Naive thymus-derived CD8-positive, alpha-beta T cell (primary cell): ENCODE measurements around the gene CEP97. TPM values are rescaled to one million over a fixed set of nuclear protein-coding genes. Genes with fewer than 3 reads are reported as not detected.
"Not testable (repeated sequence)": the region's sequence is repeated elsewhere in the genome, so short reads cannot be mapped to it uniquely, and the experiment has no call there.

ENCODE experiments used
- ATAC-seq, 2 donors: fragments of 150-1000 bp; cut with Tn5 transposase in 1 of 2; sonication (Bioruptor Pico), chemical (Tn5 transposase) in 1 of 2; 1 replicate in 1 of 2; 2 replicates in 1 of 2; pipeline ENCODE4 v1.10.0; 2021; ENCODE audit warnings: mild to moderate bottlenecking in 2 of 2, moderate library complexity in 2 of 2
- POLR2A ChIA-PET: fragments of 350-600 bp; sonication (Branson Sonifier 250); formaldehyde crosslinking; loops from one replicate; lab custom pipeline; 2021; ENCODE audit warnings: antibody characterized with exemption; lab: Charles Lee
- DNase-seq, 10 donors: peaks; one replicate each; pipeline versions ENCODE4 v3.0.0 to v3.0.0-alpha.2; 2020 to 2022
- H3K27ac Mint-ChIP-seq, 10 donors: one replicate each; pipeline ENCODE4 v1.8.0; 2020 to 2022; ENCODE audit warnings: mild to moderate bottlenecking in 10 of 10, mixed read lengths in 10 of 10, moderate library complexity in 4 of 10, inconsistent platforms in 1 of 10
- H3K27me3 Mint-ChIP-seq, 5 donors: one replicate each; pipeline ENCODE4 v1.8.0; 2021 to 2022; ENCODE audit warnings: mixed read lengths in 5 of 5
- H3K36me3 Mint-ChIP-seq, 3 donors: one replicate each; pipeline ENCODE4 v1.8.0; 2020 to 2022; ENCODE audit warnings: mixed read lengths in 3 of 3, mild to moderate bottlenecking in 2 of 3, inconsistent platforms in 1 of 3
- H3K4me1 Mint-ChIP-seq, 4 donors: one replicate each; pipeline ENCODE4 v1.8.0; 2021 to 2022; ENCODE audit warnings: mixed read lengths in 4 of 4
- H3K4me3 Mint-ChIP-seq, 10 donors: one replicate each; pipeline ENCODE4 v1.8.0; 2020 to 2022; ENCODE audit warnings: mild to moderate bottlenecking in 10 of 10, mixed read lengths in 10 of 10, moderate library complexity in 6 of 10, inconsistent platforms in 1 of 10
- H3K9me3 Mint-ChIP-seq, 9 donors: one replicate each; pipeline ENCODE4 v1.8.0; 2020 to 2022; ENCODE audit warnings: mixed read lengths in 9 of 9, mild to moderate bottlenecking in 3 of 9, inconsistent platforms in 1 of 9, moderate library complexity in 1 of 9
- polyA plus RNA-seq, 3 donors: library from polyadenylated mRNA; unstranded; fragments of 300-500 nt; fragmentation: Illumina TruSeq; gene quantifications; one replicate each; pipeline ENCODE4 v1.2.3, GENCODE V29; 2021
- total RNA-seq, 8 experiments: library from RNA in 2 of 8; stranded (reverse) in 2 of 8; gene quantifications; one replicate each; pipeline ENCODE4 v1.2.3 and lab custom pipeline; 2021 to 2026

Gene CEP97, protein sequence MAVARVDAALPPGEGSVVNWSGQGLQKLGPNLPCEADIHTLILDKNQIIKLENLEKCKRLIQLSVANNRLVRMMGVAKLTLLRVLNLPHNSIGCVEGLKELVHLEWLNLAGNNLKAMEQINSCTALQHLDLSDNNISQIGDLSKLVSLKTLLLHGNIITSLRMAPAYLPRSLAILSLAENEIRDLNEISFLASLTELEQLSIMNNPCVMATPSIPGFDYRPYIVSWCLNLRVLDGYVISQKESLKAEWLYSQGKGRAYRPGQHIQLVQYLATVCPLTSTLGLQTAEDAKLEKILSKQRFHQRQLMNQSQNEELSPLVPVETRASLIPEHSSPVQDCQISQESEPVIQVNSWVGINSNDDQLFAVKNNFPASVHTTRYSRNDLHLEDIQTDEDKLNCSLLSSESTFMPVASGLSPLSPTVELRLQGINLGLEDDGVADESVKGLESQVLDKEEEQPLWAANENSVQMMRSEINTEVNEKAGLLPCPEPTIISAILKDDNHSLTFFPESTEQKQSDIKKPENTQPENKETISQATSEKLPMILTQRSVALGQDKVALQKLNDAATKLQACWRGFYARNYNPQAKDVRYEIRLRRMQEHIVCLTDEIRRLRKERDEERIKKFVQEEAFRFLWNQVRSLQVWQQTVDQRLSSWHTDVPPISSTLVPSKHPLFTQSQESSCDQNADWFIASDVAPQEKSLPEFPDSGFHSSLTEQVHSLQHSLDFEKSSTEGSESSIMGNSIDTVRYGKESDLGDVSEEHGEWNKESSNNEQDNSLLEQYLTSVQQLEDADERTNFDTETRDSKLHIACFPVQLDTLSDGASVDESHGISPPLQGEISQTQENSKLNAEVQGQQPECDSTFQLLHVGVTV
- total RNA-seq (10 to 100 TPM in 1 of 2 experiments, 1 to 10 TPM in 1; 8.4 to 10.5 TPM), polyA plus RNA-seq (1 to 10 TPM; 1.8 to 5.3 (median 3.5) TPM), total RNA-seq (lab: John Stamatoyannopoulos, UW) (18.5 to 27.9 (median 21.2) reads per million in 6 experiments)

DNA sequence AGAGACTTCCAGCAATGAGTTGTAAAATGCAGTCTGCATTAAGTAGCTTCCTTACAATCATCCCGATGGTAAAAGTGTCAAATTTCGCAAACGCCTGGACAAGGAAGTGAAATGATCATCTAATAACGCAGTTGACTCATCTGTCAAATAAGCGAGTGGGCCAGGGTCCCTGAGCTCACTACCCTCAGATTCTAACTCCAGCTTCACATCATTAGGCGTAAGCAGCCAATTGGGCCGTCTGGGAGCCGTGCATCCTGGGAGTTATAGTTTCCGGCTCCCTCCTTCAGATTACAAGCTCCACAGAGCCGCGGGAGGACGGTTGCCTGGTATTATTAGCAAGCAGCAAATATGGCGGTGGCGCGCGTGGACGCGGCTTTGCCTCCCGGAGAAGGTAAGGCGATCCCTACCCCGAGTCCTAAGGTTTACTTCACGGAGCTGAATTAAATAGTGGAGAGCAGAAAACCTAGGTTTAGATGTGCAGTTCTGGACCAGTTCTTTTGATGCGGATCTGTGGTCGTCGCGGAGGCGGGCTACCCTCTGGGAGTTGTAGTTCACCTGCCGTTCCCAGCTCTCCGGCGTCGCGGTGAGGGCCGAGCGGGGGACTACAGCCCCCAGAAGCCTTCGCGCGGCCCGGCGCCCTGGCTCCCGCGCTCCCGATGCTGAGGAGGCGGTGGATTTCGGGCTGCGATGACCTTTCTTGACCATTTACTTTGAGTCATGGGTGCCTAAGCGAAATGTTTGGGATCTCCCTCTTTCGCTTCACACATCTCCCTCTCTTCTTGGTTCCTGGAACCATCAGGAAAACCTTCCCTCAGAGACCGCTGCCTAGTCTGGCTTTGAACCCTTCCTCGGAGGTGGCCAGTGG, at the start of gene CEP97:
Gene CEP97, plus strand, starts transcription at position 286 of the 865 bp plus-strand sequence. Its CDS starts 63 bp downstream, at position 349.
- POLR2A ChIA-PET: interaction anchor here (0.6 to 3.3 kb wide), 18 partner anchors 9 to 1907 kb away, joined by 3 to 39 read pairs (median 4); partner anchors contain the start of genes CMSS1, NFKBIZ, NXPE3 and RPL24
- Mint-ChIP-seq H3K9me3 (no peaks in the 10 kb centered on the region), H3K27ac (peak within 1 kb of the TSS; percentile 94 to 99 (median 98)), H3K36me3 (peaks cover 0 to 19% (median 7%) of the 10 kb centered on the region in 3 donors), H3K4me3 (peak within 1 kb of the TSS; percentile 94 to 100 (median 98)), H3K27me3 (no peaks in the 10 kb centered on the region), H3K4me1 (peaks cover 15 to 42% (median 33%) of the 10 kb centered on the region in 4 donors)
- peak; percentile 74 to 97 (median 82) for DNase-seq
- peak; percentile 95 for ATAC-seq

DNA sequence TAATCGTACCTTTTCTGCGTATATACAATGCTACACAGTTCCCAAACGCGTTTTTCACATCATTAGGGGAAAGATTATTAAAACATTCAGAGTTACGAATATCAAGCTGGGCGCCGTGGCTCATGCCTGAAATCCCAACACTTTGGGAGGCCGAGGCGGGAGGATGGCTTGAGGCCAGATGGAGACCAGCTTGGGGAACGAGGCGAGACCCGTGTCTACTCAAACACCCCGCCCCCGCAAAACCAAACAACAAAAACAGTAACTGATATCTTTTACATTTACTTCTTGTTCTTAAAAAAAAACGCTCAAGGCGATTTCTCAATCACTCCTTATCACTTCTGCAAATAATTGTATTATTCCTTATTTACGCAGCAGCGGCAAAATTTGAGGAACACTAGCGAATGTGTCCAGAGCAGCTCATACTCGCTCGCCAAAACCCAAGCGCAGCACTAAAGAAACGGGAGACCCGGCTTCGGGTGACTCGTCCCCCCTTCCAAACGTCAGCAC, 48.7 kb upstream of the CEP97 start:
- Mint-ChIP-seq H3K36me3 (peaks cover 8 to 35% (median 16%) of the 10 kb centered on the region in 3 donors), H3K9me3 (no peaks in the 10 kb centered on the region), H3K27ac (peak overlapping the region; percentile 90 to 99 (median 97)), H3K4me1 (peaks cover 19 to 57% (median 51%) of the 10 kb centered on the region in 4 donors), H3K27me3 (peaks cover 0 to 2% (median 0%) of the 10 kb centered on the region in 5 donors), H3K4me3 (peak overlapping the region; percentile 92 to 99 (median 94))
- ATAC-seq (no peak), DNase-seq (no peak)
- POLR2A ChIA-PET: interaction anchor here (0.9 to 5.7 kb wide), 16 partner anchors 10 to 1275 kb away, joined by 3 to 111 read pairs (median 6); partner anchors contain the start of genes CEP97, LNP1, NFKBIZ and NXPE3

DNA sequence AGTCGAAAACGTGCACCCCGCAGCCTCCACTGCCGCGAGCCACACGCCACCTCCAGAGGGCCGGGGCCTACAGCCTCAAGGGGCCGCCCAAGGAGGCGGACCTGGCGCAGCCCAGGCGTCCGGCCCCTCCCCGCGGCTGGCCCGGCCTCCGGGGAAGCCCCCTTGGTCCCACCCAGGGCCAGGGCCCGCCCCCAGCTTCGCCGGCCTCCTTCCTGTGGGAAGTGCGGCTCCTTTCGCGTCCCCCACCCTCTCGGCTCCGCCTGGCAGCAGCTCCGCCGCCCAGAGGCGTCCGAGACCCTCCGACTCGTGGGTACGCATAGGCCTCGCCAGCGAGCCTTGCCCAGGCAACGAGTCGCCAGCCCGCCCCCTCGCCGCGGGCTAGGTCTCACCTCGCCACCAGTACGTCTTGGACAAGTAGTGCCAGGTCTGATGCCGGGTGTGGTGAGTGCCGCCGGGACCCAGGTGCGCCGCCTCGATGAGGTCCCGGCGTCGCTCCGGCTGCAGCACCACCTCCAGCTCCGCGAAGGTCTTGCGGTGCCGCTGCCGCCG, 48.1 kb upstream of the CEP97 start:
- Mint-ChIP-seq H3K36me3 (peaks cover 5 to 36% (median 16%) of the 10 kb centered on the region in 3 donors), H3K4me3 (peak overlapping the region; percentile 92 to 99 (median 96)), H3K9me3 (no peaks in the 10 kb centered on the region), H3K27me3 (peaks cover 0 to 2% (median 0%) of the 10 kb centered on the region in 5 donors), H3K27ac (peak overlapping the region; percentile 94 to 99 (median 99)), H3K4me1 (peaks cover 21 to 55% (median 50%) of the 10 kb centered on the region in 4 donors)
- POLR2A ChIA-PET: interaction anchor here (0.7 to 5.7 kb wide), 18 partner anchors 11 to 1275 kb away, joined by 3 to 111 read pairs (median 6); partner anchors contain the start of genes CEP97, LNP1, NFKBIZ and NXPE3
- DNase-seq: peak; percentile 91 to 95 (median 92)
- peak; percentile 84 to 85 for ATAC-seq

DNA sequence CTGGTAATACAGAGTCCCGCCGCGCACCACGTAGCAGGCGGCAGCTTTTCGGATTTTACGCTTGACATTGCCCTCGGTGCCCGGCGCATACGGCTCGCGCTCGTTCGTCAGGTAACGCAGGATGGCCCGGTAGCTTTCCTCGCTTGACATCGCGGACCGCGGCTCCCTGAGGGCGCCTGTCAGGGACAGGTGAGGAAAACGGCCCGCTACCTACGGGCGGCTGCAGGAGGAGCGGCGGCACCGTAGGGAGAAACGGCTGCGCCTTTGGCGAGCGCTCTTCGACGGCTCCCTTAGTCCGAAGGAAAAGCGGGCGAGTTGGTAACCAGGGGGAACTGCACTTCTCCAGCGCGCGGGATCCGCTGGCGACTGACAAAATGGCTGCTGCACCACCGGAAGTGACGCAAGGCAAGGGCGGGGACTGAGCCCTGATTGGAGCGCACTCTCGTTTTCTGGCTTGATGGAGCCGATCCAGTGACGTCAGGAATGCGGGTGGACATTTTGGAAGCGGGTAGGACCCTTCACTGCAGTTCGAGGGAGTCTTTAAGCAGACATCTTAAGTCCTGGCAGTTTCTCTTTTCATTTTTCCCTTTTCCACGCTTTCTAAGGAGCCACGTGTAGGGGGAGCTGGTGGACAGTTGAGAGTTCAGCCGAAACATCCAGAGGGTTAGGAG, 47.5 kb upstream of the CEP97 start, which contains the start of gene ZBTB11:
Gene ZBTB11, minus strand, starts transcription at position 368 of the 671 bp plus-strand sequence. Its CDS starts 218 bp downstream, at position 150.
- H3K27me3 Mint-ChIP-seq: peaks cover 0 to 2% (median 0%) of the 10 kb centered on the region in 5 donors
- peaks cover 15 to 54% (median 48%) of the 10 kb centered on the region in 4 donors for H3K4me1 Mint-ChIP-seq
- ATAC-seq (peak; percentile 69 to 71), DNase-seq (peak; percentile 97 to 100 (median 100))
- peak within 1 kb of the TSS; percentile 94 to 99 (median 99) for H3K27ac Mint-ChIP-seq
- H3K36me3 Mint-ChIP-seq: peaks cover 0 to 36% (median 15%) of the 10 kb centered on the region in 3 donors
- H3K4me3 Mint-ChIP-seq: peak within 1 kb of the TSS; percentile 92 to 99 (median 96)
- H3K9me3 Mint-ChIP-seq: no peaks in the 10 kb centered on the region
- POLR2A ChIA-PET: interaction anchor here (0.5 to 5.7 kb wide), 18 partner anchors 10 to 1276 kb away, joined by 3 to 111 read pairs (median 6); partner anchors contain the start of genes CEP97, LNP1, NFKBIZ and NXPE3

DNA sequence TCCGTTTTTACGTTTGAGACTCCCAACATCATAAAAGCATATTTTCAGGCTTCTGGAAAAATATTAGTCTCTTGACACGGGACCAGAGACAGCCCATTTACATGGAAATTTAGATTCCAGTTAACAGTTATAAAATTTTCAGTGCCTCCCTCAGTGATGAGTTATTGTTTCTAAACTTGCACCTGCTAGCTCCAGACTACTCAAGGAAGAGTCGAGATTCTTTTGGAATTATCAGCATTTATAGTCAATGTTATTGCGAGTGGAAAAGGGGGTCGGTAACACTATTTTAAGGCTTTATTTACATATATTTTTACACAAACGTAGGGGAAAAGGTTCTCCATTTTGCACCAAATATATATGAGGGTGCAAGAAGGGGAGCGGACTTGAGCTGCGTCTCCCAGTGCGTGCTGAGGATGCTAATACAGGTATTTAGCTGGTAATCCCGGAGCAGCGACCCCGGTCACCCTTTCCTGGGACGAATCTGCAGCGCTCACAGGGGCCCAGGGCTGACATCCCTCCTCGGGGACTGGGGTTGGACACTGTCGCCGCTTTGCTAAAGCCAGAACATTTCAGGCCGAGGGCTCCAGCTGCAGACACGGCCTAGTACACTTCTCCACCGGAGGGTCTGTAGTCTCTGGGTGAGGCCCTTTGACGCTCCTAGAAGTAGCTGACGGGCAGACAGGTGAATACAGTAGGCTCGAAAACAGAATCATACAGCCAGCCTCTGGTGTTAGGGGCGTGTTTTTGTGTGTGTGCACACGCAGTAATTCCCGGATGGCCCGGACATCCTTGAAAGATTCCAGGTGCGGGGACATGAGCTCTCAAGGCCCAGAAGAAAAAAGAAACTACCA, 46.8 kb upstream of the CEP97 start:
- no peaks in the 10 kb centered on the region for H3K9me3 Mint-ChIP-seq
- POLR2A ChIA-PET: interaction anchor here (0.9 to 5.7 kb wide), 7 partner anchors 9 to 172 kb away, joined by 3 to 111 read pairs (median 20); partner anchors contain the start of genes CEP97, NFKBIZ, NXPE3 and PCNP
- peak overlapping the region; percentile 94 to 99 (median 99) for H3K27ac Mint-ChIP-seq
- H3K4me1 Mint-ChIP-seq: peaks cover 12 to 53% (median 45%) of the 10 kb centered on the region in 4 donors
- ATAC-seq: no peak
- peak overlapping the region; percentile 92 to 99 (median 96) for H3K4me3 Mint-ChIP-seq
- peaks cover 0 to 42% (median 18%) of the 10 kb centered on the region in 3 donors for H3K36me3 Mint-ChIP-seq
- no peak for DNase-seq
- H3K27me3 Mint-ChIP-seq: peaks cover 0 to 2% (median 0%) of the 10 kb centered on the region in 5 donors

DNA sequence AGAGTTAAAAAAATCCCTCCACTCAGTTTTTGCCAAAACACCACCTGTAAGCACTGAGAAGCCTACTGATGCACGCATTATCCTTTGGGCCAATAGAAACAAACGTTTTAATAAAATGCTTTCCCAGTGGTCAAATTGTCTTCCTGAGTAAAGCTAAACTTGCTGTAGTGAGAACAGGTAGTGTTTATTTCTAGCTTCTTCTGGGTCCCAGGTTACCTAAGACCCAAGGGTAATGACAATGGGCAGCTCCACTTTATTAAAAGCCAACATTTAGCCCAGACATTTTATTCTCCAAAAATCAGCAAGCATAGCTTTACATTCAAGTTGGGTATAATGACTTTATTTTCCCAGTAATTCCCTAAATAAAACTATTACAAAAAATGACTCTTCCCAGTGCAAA, 45.6 kb upstream of the CEP97 start:
- not testable (repeated sequence) for H3K27ac Mint-ChIP-seq, ATAC-seq, DNase-seq, H3K9me3 Mint-ChIP-seq, H3K27me3 Mint-ChIP-seq
- H3K4me1 Mint-ChIP-seq: peaks cover 8 to 49% (median 38%) of the 10 kb centered on the region in 4 donors
- POLR2A ChIA-PET: interaction anchor here (0.7 to 4.1 kb wide), 6 partner anchors 8 to 1417 kb away, joined by 3 to 111 read pairs (median 13); partner anchors contain the start of genes CEP97, NFKBIZ, NXPE3 and RPL24
- peaks cover 0 to 44% (median 18%) of the 10 kb centered on the region in 3 donors for H3K36me3 Mint-ChIP-seq
- H3K4me3 Mint-ChIP-seq: peak overlapping the region in 1 of 10 donors; percentile 36

DNA sequence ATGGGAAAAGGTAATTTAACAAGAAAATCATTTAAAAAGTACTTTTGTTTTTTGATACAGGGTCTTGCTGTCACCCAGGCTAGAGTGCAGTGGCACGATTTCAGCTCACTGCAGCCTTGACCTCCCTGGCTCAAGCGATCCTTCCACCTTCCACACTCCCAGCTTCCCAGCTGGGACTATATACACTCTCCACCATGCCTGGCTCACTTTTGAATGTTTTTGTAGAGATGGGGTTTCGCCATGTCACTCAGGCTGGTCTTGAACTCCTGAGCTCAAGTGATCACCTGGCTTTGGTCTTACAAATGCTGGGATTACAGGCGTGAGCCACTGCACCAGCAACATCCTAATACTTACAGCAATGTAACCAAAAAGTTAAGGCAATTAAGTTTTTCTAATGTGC, 43.9 kb upstream of the CEP97 start:
- Mint-ChIP-seq H3K4me3 (no peak overlapping the region), H3K9me3 (no peaks in the 10 kb centered on the region), H3K4me1 (peaks cover 10 to 50% (median 34%) of the 10 kb centered on the region in 4 donors), H3K27me3 (peaks cover 0 to 2% (median 0%) of the 10 kb centered on the region in 5 donors), H3K27ac (peak overlapping the region in 4 of 10 donors; percentile 21 to 79 (median 58)), H3K36me3 (peaks cover 6 to 54% (median 25%) of the 10 kb centered on the region in 3 donors)
- POLR2A ChIA-PET: no interaction called here
- no peak for DNase-seq
- no peak for ATAC-seq

DNA sequence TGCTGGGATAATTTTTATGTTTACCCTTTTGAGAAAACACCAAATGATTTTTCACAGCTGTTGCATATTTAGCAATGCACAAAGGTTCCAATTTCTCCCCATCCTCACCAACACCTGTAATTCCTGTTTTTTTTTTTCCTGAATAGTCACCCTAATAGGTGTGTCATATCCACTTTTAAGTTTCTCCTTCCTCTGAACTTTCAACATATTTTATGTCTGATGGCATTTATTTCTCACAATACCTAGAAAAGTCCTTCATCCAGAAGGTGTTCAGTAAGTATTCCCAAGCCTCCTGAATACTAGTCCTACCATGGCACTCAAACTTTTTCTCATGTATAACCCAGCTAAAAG, 39.4 kb upstream of the CEP97 start:
- POLR2A ChIA-PET: interaction anchor here (0.6 to 5.6 kb wide), 12 partner anchors 8 to 1424 kb away, joined by 3 to 111 read pairs (median 5); partner anchors contain the start of genes CEP97, NFKBIZ, NXPE3 and PCNP
- peaks cover 13 to 61% (median 42%) of the 10 kb centered on the region in 4 donors for H3K4me1 Mint-ChIP-seq
- no peak for DNase-seq
- peak overlapping the region; percentile 92 to 100 (median 99) for H3K27ac Mint-ChIP-seq
- no peaks in the 10 kb centered on the region for H3K9me3 Mint-ChIP-seq
- peaks cover 8 to 58% (median 25%) of the 10 kb centered on the region in 3 donors for H3K36me3 Mint-ChIP-seq
- H3K27me3 Mint-ChIP-seq: no peaks in the 10 kb centered on the region
- no peak for ATAC-seq
- peak overlapping the region; percentile 87 to 100 (median 100) for H3K4me3 Mint-ChIP-seq

DNA sequence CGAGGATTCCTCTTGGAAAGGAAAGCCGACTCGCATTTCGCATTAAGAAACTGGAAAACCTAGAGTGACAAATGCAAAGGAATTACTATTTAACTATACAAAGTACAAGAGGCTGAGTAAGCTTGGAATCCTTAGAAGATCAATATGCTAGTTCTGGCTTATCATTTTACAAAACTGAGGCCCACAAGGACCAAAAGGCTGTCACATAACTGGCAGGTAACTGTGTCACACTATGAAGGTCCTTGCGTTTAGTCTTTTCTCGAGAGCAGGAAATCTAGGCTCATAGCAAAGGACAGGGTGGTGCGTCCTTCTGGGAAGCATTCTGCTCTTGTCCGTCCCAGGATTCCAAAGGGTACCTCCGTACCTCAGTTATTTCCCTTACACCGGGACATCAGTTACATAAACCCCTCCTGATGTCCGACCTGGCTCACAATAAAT, 38.5 kb upstream of the CEP97 start:
- DNase-seq: no peak
- POLR2A ChIA-PET: interaction anchor here (0.6 to 5.6 kb wide), 15 partner anchors 9 to 173 kb away, joined by 3 to 111 read pairs (median 5); partner anchors contain the start of genes CEP97, NFKBIZ, NXPE3 and PCNP
- Mint-ChIP-seq H3K27ac (peak overlapping the region; percentile 97 to 100 (median 100)), H3K27me3 (no peaks in the 10 kb centered on the region), H3K4me1 (peaks cover 16 to 67% (median 45%) of the 10 kb centered on the region in 4 donors), H3K36me3 (peaks cover 8 to 49% (median 20%) of the 10 kb centered on the region in 3 donors), H3K4me3 (peak overlapping the region; percentile 87 to 100 (median 100)), H3K9me3 (no peaks in the 10 kb centered on the region)
- peak; percentile 8 to 11 for ATAC-seq
